ENCODE data around the gene KYAT1.
"Not testable (repeated sequence)": the region's sequence is repeated elsewhere in the genome, so short reads cannot be mapped to it uniquely, and the experiment has no call there.

KYAT1 gene

DNA sequence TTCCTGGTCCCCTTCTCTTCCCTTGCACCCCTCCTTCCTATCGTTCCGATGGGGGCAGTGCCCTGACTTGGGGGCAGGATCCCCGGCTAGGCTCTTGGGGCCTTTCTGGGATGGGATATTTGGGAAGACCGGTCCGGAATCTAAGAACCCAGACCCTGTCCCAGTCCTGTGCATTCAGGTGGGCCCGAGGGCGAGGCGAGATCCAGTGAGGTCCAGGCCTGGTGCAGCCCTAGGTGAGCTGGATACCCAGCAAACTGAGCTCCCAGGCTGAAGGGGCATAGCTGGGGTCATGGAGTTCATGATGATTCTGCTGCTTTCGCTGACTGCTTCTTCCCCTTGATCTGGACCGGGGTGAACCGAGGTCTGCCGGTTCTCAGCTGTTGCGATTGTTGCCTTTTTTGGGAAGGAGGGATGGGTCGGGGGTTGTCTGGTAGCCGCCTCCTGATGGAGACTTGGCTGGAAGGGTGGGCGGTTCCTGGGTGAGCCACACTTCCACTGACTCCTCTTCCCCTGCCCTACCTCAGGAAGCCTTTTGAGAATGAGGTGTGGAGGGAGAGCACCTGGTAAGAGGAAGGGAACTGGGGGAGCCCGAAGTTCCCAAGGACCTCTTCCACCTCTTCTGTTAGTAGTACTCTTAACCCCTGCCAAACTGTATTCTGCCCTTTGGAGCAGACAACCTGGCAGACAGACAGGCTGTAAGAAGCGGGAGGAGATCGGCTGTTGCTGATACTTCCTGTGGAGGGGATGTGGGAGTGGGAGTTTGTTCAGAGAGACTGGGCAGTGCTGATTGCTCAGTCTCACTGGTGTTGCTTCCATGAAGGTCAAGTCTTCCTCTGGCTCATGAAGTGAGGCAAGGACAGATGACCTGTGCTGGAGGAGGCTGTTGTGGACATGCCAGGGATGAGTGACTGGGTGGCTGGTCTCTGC is 1.2 kb upstream of the KYAT1 start:
- DNase-seq, result no peak

DNA sequence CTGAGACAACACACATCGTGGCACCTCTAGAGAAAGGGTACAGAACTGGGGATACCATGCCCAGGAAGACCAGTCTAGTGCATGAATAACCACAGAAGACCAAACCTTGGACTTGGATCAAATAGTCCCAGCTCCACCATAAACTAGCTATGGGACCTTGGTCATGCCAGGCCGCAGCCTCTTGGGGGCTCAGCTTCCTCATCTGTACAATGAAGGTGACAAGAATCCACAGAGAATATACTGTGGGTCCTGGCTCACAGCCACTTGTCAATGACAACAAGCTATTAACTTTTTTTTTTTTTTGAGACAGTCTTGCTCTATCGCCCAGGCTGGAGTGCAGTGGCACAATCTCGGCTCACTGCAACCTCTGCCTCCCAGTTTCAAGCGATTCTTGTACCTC is 3.9 kb downstream of the KYAT1 start:
- DNase-seq, result no peak

- not testable (repeated sequence) for DNase-seq
Measured at GRCh38 chr9:128870941-128871265, 10.8 kb downstream of the KYAT1 start.

DNA sequence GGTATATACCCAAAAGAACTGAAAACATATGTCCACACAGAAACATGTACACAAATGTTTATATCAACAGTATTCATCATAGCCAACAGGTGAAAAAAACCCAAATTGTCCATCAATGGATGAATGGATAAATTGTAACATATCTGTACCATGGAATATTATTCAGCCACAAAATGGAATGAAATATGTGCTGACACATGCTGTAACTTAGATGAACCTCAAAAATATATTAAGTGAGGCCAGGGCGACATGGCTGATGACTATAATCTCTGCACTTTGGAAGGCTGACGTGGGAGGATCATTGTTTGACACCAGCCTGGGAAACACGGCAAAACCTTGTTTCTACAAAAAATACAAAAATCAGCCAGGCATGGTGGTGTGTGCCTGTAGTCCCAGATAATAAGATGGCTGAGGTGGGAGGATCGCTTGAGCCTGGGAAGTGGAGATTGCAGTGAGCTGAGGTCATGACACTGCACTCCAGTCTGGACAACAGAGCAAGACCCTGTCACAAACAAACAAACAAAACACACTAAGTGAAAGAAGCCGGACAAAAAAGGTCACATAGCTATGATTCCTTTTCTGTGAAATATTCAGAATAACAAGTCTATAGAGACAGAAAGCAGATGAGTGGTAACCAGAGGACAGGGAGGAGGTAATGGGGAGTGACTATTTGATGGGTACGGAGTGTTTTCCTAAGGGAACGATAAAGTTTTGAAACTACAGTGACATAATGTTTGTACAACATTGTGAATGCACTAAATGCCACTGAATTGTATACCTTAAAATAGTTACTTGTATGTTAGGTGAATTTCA is 11.4 kb downstream of the KYAT1 start:
- DNase-seq, result no peak

DNA sequence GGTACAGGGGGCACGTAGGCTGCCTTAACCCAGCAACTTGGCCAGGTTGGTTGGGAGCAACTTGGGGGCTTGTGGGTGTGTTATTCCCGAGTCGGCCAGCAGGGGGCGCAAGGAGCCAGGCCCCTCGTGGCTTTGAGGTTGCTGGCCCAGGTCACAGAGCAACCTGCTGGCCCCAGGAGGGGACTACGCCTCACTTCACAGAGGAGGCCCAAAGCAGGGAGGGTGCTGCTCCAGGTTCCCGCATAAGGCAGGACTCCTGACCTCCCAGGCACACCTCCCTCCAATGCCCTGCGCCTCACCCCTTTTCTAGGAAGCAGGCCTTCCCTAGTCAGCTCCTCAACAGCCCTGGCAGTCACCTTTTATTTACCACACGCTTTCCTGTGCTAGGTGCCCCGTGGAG is 18.1 kb downstream of the KYAT1 start:
- peak; percentile 81 for DNase-seq

- no peak for DNase-seq
Measured at GRCh38 chr9:128862401-128862851, 19.3 kb downstream of the KYAT1 start.

DNA sequence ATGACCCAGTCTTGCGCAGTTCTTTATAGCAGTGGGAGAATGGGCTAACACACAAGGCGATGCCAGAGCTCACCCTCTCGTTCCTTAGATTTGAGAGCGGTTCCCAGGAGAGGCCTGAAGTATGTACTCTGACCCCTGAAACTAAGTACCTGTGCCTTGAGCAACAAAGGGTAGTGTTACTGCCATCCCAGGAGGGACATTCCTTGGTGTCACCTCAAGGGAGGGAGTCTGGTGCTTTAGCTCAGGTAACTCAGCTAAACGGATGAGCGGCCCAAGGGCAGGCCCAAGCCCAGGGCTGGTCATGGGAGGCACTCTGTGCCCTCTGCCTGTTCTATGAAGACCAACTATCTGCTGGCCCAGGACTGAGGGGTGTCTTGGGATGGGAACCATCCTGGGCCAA is 20.2 kb downstream of the KYAT1 start:
- DNase-seq, result no peak

- DNase-seq, result no peak
Measured at GRCh38 chr9:128860937-128861336, 20.8 kb downstream of the KYAT1 start.

GRCh38 chr9:128858476-128858875 is 23.3 kb downstream of the KYAT1 start:
- not testable (repeated sequence) for DNase-seq

GRCh38 chr9:128854454-128854853 is 27.3 kb downstream of the KYAT1 start:
- not testable (repeated sequence) for DNase-seq

- DNase-seq, result not testable (repeated sequence)
Measured at GRCh38 chr9:128852646-128853045, 29.1 kb downstream of the KYAT1 start.

DNA sequence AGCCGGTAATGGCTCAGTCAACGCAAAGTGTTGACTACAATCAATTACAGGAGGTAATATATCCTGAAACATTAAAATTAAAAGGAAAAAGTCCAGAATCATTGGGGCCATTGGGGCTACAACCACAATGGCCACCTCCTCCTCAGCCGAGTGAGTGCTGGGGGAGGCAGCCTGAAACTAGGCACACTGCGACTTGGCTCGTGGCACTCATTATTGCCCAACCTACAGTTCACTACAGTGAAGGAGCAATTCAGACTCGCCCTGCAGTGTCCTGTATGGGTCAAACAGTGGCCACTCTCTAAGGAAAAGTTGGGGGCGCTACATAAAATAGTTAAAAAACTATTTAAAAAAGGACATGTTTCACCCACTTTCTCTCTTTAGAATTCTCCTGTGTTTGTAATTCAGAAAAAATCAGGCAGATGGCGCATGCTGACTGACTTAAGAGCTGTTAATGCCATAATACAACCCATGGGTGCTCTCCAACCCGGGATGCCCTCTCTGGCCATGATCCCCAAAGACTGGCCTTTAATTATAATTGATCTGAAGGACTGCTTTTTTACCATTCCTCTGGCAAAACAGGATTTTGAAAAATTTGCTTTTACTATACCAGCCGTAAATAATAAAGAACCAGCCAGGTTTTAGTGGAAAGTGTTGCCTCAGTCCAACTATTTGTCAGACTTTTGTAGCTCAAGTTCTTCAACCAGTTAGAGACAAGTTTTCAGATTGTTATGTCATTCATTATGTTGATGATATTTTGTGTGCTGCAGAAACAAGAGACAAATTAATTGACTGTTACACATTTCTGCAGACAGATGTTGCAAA is 29.8 kb downstream of the KYAT1 start:
- not testable (repeated sequence) for DNase-seq

DNA sequence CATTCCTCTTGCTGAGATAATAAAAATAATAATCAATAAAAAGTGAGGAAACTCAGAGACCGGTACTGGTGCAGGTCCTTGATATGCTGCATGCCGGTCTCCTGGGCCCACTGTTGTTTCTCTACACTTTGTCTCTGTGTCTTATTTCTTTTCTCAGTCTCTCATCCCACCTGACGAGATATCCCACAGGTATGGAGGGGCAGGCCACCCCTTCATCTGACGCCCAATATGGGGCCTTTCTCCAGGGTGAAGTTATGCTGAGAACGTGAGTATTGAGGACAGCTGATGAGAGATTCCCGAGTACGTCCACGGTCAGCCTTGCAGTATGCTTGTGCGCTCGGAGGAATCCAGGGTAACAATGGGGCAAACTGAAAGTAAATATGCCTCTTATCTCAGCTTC is 30.7 kb downstream of the KYAT1 start:
- DNase-seq, result not testable (repeated sequence)

- no peak for DNase-seq
Measured at GRCh38 chr9:128847803-128848202, 33.9 kb downstream of the KYAT1 start.

- DNase-seq, result no peak
Measured at GRCh38 chr9:128846680-128847030, 35.1 kb downstream of the KYAT1 start.

- DNase-seq, result no peak
Measured at GRCh38 chr9:128845186-128845931, 36.4 kb downstream of the KYAT1 start.

DNA sequence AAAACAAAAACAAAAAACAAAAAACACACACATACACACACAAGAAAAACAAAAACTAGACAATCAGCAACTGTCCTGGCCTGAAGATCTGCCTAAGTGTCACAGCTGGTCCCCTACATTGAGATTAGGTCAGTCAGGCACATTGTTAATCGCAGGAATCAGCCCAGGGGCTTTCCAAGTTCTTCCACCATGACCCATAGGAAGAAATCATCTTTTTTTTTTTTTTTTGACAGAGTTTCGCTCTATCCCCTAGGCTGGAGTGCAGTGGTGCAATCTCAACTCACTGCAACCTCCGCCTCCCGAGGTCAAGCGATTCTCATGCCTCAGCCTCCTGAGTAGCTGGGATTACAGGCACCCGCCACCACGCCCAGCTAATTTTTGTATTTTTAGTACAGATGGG is 38.6 kb downstream of the KYAT1 start:
- not testable (repeated sequence) for DNase-seq

DNA sequence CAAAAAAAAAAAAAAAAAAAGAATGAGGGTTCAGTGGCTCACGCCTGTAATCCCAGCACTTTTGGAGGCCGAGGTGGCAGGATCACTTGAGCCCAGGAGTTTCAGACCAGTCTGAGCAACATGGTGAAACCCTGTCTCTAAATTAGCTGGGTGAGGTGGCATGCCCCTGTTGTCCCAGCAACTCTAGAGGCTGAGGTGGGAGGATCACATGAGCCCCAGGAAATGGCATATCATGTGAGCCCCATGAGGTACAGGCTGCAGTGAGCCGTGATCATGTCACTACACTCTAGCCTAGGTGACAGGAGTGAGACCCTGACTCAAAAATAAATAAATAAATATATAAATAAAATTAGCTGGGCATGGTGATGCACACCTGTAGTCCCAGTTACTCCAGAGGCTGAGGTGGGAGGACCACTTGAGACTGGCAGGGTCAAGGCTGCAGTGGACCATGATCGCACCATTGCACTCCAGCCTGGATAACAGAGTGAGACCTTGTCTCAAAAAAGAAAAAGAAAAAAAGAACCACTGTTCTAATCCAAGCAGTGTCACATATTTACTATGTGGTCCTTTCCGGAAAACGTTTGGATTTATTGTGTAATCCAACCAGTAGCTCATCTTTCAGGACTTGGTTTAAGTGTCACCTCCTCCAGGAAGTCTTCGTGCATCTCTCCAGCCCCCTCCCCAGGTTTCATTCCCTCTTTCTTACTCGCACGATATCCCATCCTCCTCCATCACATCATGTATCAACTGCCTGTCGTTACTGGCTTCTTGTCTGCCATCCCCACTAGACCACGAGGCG is 39.9 kb downstream of the KYAT1 start:
- DNase-seq, result no peak

DNA sequence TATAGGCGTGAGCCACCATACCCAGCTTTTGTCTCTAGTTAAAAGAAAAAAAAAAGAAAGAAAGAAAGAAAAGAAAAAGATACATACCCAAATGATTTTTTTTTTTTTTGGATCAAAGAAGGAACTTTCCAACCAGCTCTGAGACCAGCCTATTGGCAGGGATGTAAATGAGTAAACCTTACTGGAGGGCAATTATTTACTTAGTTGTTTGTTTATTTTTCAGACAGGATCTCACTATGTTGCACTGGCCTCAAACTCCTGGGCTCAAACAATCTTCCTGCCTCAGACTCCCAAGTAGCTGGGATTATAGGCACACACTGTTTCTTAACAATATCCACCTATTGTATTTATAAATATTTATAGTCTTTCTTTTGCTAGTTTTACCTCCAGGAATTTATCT is 41.2 kb downstream of the KYAT1 start:
- DNase-seq, result no peak

GRCh38 chr9:128838338-128838737 is 43.4 kb downstream of the KYAT1 start:
- no peak for DNase-seq

GRCh38 chr9:128836509-128837145 is 45.1 kb downstream of the KYAT1 start:
- no peak for DNase-seq

Data from activated T-cell treated with anti-CD3 and anti-CD28 coated beads for 4 hours (primary cell).